OCI-LY7 (cell line): ENCODE results near the gene PAK5.

Experiments used
- EZH2phosphoT487 ChIP-seq: fragments of 200-600 bp; sonication (generic); IDR thresholded peaks from 2 replicates; pipeline ENCODE4 v1.6.1; 2018; ENCODE audit warnings: low read depth, borderline replicate concordance, mild to moderate bottlenecking, mixed run types, antibody characterized with exemption, low read length, moderate library complexity, mixed read lengths
- TF ChIP-seq, protein P1 (sequence below): fragments of 200-600 bp; sonication (generic); conservative IDR thresholded peaks from 2 replicates; pipeline ENCODE4 v1.5.1; 2014; ENCODE audit warnings: mild to moderate bottlenecking, antibody characterized with exemption, low read length, moderate library complexity, mixed read lengths

- TF ChIP-seq, protein P1, sequence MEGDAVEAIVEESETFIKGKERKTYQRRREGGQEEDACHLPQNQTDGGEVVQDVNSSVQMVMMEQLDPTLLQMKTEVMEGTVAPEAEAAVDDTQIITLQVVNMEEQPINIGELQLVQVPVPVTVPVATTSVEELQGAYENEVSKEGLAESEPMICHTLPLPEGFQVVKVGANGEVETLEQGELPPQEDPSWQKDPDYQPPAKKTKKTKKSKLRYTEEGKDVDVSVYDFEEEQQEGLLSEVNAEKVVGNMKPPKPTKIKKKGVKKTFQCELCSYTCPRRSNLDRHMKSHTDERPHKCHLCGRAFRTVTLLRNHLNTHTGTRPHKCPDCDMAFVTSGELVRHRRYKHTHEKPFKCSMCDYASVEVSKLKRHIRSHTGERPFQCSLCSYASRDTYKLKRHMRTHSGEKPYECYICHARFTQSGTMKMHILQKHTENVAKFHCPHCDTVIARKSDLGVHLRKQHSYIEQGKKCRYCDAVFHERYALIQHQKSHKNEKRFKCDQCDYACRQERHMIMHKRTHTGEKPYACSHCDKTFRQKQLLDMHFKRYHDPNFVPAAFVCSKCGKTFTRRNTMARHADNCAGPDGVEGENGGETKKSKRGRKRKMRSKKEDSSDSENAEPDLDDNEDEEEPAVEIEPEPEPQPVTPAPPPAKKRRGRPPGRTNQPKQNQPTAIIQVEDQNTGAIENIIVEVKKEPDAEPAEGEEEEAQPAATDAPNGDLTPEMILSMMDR: no peak
- no peak for TF ChIP-seq EZH2phosphoT487
These were observed 262.2 kb downstream of the PAK5 start for GRCh38 chr20:9576695-9577094.
